ENCODE measurements around the gene RALGPS1.

- TF ChIP-seq CTCF (IDR thresholded peaks at IDR 0.05) (no peak), EP300 (IDR thresholded peaks at IDR 0.05) (no peak), POLR2A (IDR thresholded peaks at IDR 0.05) (no peak)
Observed at GRCh38 chr9:127130235-127130634, 215.7 kb downstream of the RALGPS1 start.
